Transverse colon (tissue), 4 donors: ENCODE results near the gene RAB40C. TPM values are rescaled to one million over a fixed set of nuclear protein-coding genes. Genes with fewer than 3 reads are reported as not detected.
A peak's percentile ranks its signal among the peaks of the same experiment; 100 is the strongest.

Experiments used
- DNase-seq: peaks from one replicate; pipeline ENCODE4 v3.0.0-alpha.2; 2019
- H3K27ac ChIP-seq, 4 donors: fragments of 200-600 bp; sonication (generic); 2 replicates each; pipeline ENCODE4 v1.5.1; 2016 to 2018; ENCODE audit warnings: inconsistent platforms in 4 of 4
- H3K27me3 ChIP-seq: fragments of 200-600 bp; sonication (generic); 2 replicates; pipeline ENCODE4 v1.5.1; 2017; ENCODE audit warnings: inconsistent platforms
- H3K36me3 ChIP-seq, 4 donors: fragments of 200-600 bp; sonication (generic); 2 replicates each; pipeline ENCODE4 v1.5.1; 2017 to 2019; ENCODE audit warnings: inconsistent platforms in 4 of 4
- H3K4me1 ChIP-seq, 4 donors: fragments of 200-600 bp; sonication (generic); 2 replicates each; pipeline ENCODE4 v1.5.1; 2017 to 2020; ENCODE audit warnings: inconsistent platforms in 4 of 4
- H3K4me3 ChIP-seq, 4 donors: fragments of 200-600 bp; sonication (generic); 1 replicate in 1 of 4; 2 replicates in 3 of 4; pipeline versions ENCODE4 v1.5.1 to v1.6.1; 2017 to 2019; ENCODE audit warnings: inconsistent platforms in 4 of 4
- H3K9me3 ChIP-seq, 2 donors: fragments of 200-600 bp; sonication (generic); 2 replicates each; pipeline ENCODE4 v1.5.1; 2017 to 2019; ENCODE audit warnings: inconsistent platforms in 2 of 2
- CTCF ChIP-seq, 5 experiments: fragments of 200-600 bp in 3 of 5; fragments of 450-650 bp in 2 of 5; sonication (generic) in 3 of 5; IDR thresholded peaks; 1 replicate in 2 of 5; 2 replicates in 3 of 5; pipeline ENCODE4 v1.5.1; 2016 to 2017; ENCODE audit warnings: antibody characterized with exemption in 5 of 5, inconsistent platforms in 3 of 5, mild to moderate bottlenecking in 2 of 5, moderate library complexity in 1 of 5
- EP300 ChIP-seq: sonication (generic); formaldehyde crosslinking; IDR thresholded peaks from one replicate; pipeline ENCODE4 v1.6.1; 2017; ENCODE audit warnings: antibody characterized with exemption, low read depth
- POLR2A ChIP-seq: fragments of 450-650 bp; IDR thresholded peaks from one replicate; pipeline ENCODE4 v1.6.1; 2016; ENCODE audit warnings: antibody characterized with exemption, mild to moderate bottlenecking, moderate library complexity
- POLR2AphosphoS5 ChIP-seq, 3 donors: sonication (generic); formaldehyde crosslinking; IDR thresholded peaks; one replicate each; pipeline ENCODE4 v1.6.1; 2016; ENCODE audit warnings: antibody characterized with exemption in 3 of 3
- WGBS, 2 donors: methylation state at CpG; one replicate each; pipeline ENCODE4 v1.1.5; 2018; ENCODE audit warnings: low coverage in 1 of 2; 5-methylcytosine and 5-hydroxymethylcytosine counted together
- in situ Hi-C, 4 donors: fragments of 200-750 bp; cut with MboI; loops; one replicate each; pipeline versions ENCODE4 v1.15.0 to v1.15.1; 2017; ENCODE audit warnings: low sequenced_read_pairs in 3 of 4, low pct_ligation_motif_present in 1 of 4, low pct_unique_long_range_greater_than_20kb in 1 of 4
- intact Hi-C: fragments of 100-400 bp; cut with DNase I; formaldehyde crosslinking; loops from one replicate; pipeline ENCODE4 v1.15.1; 2023; ENCODE audit warnings: low total_unique reads
- total RNA-seq, 4 donors: library from RNA; depleted of rRNA; stranded (reverse); fragments of >200 nt; gene quantifications; one replicate each; pipeline ENCODE4 v1.1.0, GENCODE V29; 2016

The RAB40C gene
- total RNA-seq, 4 donors from 2014 or later = 54.8 to 111 (median 83.5) TPM

GRCh38 chr16:616733-617586 lies 27.1 kb downstream of the RAB40C start:
- TF ChIP-seq POLR2AphosphoS5 (IDR thresholded peaks at IDR 0.05) = peak in 2 of 3 donors; percentile 42 to 45
- TF ChIP-seq CTCF (IDR thresholded peaks at IDR 0.05) = no peak
- Histone ChIP-seq H3K4me3 (no peak overlapping the region), H3K4me1 (peaks cover 0 to 20% (median 3%) of the 10 kb centered on the region in 4 donors), H3K27me3 (no peaks in the 10 kb centered on the region), H3K9me3 (no peaks in the 10 kb centered on the region), H3K27ac (peak overlapping the region in 3 of 4 donors; percentile 52 to 55 (median 53)), H3K36me3 (no peaks in the 10 kb centered on the region)
- WGBS, 2 donors = 88% methylated on average over 39 of the region's 39 CpGs; no CpG with 5 or more reads in 1 of the 2 donors
- intact Hi-C loops = no loop called here
- in situ Hi-C loops = loop anchor here in 1 of 4 donors (25.0 kb wide), 1 partner anchor 105 kb away; no protein-coding TSS in a partner anchor
- DNase-seq = peak; percentile 62

GRCh38 chr16:617855-618254 lies 28.0 kb downstream of the RAB40C start:
- intact Hi-C loops (no loop called here), in situ Hi-C loops (loop anchor here in 1 of 4 donors (25.0 kb wide), 1 partner anchor 106 kb away; no protein-coding TSS in a partner anchor)
- Histone ChIP-seq H3K36me3 (no peaks in the 10 kb centered on the region), H3K4me3 (no peak overlapping the region), H3K4me1 (peaks cover 0 to 21% (median 3%) of the 10 kb centered on the region in 4 donors), H3K9me3 (no peaks in the 10 kb centered on the region), H3K27me3 (no peaks in the 10 kb centered on the region), H3K27ac (no peak overlapping the region)
- DNase-seq = no peak
- 90 to 91% methylated on average over 2 to 16 of the region's 16 CpGs for WGBS, 2 donors
- TF ChIP-seq CTCF (IDR thresholded peaks at IDR 0.05) = no peak
- TF ChIP-seq POLR2A = no peak
- no peak for TF ChIP-seq POLR2AphosphoS5 (IDR thresholded peaks at IDR 0.05)
- no peak for TF ChIP-seq EP300

- TF ChIP-seq POLR2AphosphoS5 (IDR thresholded peaks at IDR 0.05) (no peak), EP300 (no peak), POLR2A (no peak), CTCF (IDR thresholded peaks at IDR 0.05) (no peak)
- intact Hi-C loops (no loop called here), in situ Hi-C loops (loop anchor here in 1 of 4 donors (25.0 kb wide), 1 partner anchor 107 kb away; no protein-coding TSS in a partner anchor)
- Histone ChIP-seq H3K36me3 (no peaks in the 10 kb centered on the region), H3K27ac (no peak overlapping the region), H3K9me3 (no peaks in the 10 kb centered on the region), H3K27me3 (no peaks in the 10 kb centered on the region), H3K4me1 (peaks cover 0 to 21% (median 3%) of the 10 kb centered on the region in 4 donors), H3K4me3 (no peak overlapping the region)
- WGBS, 2 donors = 90 to 97% methylated on average over 4 to 20 of the region's 20 CpGs
- no peak for DNase-seq
These were observed 29.7 kb downstream of the RAB40C start for GRCh38 chr16:619476-620100.
